CD4-positive, alpha-beta T cell treated with Interleukin-4 for 4 hours (primary cell): ENCODE results near the gene UNKL.
A peak's percentile ranks its signal among the peaks of the same experiment; 100 is the strongest.

Experiments
- DNase-seq: peaks from one replicate; pipeline ENCODE4 v3.0.0-alpha.2; 2020

UNKL gene, protein sequence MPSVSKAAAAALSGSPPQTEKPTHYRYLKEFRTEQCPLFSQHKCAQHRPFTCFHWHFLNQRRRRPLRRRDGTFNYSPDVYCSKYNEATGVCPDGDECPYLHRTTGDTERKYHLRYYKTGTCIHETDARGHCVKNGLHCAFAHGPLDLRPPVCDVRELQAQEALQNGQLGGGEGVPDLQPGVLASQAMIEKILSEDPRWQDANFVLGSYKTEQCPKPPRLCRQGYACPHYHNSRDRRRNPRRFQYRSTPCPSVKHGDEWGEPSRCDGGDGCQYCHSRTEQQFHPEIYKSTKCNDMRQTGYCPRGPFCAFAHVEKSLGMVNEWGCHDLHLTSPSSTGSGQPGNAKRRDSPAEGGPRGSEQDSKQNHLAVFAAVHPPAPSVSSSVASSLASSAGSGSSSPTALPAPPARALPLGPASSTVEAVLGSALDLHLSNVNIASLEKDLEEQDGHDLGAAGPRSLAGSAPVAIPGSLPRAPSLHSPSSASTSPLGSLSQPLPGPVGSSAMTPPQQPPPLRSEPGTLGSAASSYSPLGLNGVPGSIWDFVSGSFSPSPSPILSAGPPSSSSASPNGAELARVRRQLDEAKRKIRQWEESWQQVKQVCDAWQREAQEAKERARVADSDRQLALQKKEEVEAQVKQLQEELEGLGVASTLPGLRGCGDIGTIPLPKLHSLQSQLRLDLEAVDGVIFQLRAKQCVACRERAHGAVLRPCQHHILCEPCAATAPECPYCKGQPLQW

DNA sequence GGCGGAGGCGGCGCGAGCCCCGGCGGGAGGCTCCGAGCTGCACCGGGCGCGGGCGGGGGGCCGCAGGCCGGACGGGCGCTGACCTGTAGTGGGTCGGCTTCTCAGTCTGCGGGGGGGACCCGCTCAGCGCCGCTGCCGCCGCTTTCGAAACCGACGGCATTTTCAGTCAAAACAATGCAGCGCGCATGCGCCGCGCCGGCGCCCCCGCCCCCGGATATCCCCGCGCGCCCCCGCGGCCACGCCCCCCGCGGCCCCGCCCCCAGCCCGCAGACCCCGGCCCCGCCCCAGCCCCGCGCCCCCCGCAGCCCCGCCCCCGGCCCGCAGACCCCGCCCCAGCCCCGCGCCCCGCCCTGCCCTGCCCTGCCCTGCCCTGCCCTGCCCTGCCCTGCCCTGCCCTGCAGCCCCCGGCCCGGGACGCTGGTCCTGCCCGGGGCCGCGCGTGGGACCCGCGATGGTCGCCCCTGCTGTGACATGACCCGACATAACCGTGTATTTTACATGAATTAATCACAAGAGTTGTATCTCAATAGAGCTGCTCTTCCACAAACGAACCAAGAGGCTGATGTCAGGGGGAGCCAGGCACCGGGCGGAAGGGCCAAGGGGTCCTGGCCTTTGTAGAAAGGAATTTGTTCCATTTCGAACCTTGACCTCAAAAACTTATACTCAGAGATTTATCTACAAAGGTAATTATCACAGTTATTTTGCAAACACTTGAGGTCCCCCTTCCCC, at the start of gene UNKL:
UNKL (minus strand) TSS at position 173 of the 729 bp plus-strand sequence; CDS start at position 160, 13 bp downstream.
- DNase-seq, result peak; percentile 75

DNA sequence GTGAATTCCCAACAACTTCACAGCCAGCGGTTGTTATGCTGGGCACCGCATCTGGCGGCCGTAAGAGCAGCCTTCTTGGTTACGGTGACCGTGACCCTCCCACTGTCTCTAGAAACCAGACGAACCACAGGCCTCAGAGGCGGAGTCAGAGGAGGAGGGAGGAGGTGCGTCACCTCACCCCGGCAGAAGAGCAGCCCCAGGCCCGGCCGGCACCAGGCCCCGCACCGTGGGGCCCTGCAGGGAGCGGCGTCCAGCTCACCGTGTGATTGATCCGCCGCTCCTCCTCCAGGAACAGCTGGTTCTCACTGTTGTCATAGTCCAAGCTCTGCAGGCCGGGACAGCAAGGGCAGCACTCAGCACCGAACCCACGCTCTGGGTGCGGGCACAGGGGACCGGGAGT, 46.6 kb upstream of the UNKL start:
- no peak for DNase-seq

DNA sequence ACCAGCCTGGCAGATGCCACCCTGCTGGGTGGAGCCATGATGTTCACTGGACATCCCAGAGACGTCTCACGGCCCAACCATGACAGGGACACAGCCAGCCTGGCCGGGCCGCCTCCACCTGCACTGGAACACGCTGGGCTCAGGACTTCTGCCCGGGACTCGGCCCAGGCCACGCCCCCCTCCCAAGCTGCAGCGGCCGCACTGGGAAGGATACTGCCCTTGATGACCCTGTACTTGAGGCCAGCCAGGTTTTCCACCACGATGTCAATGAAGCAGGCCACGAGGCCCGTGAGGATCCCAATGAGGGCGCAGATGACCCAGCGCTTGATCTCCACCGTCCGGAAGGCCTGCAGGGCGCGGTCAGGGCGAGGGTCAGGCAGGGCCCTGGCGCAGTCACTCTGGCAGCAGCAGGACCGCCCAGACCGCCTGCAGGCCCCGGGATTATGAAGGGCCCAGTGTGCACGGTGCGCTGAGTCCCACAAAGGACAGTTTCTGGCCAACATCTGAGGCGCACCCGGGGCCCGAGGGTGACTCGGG, 46.2 kb upstream of the UNKL start:
- DNase-seq, result no peak

DNA sequence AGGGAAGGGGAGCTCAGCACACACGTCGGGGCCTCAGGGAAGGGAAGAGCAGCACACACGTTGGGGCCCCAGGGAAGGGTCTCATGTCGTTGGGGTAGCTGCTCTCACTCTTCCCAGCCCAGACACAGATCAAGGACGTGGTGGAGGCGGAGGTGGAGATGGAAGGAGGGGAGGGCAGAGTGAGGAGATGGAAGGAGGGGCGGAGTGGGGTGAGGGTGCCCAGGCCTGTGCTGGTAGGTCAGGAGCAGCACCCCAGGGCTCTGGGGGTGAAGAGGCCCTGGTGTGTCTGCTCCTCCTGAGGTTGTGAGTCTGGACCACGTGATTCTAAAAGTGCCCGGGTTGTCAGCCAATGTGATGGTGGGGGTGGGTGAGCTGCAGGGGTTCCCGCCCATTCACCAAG, 45.5 kb upstream of the UNKL start:
- DNase-seq, result no peak

DNA sequence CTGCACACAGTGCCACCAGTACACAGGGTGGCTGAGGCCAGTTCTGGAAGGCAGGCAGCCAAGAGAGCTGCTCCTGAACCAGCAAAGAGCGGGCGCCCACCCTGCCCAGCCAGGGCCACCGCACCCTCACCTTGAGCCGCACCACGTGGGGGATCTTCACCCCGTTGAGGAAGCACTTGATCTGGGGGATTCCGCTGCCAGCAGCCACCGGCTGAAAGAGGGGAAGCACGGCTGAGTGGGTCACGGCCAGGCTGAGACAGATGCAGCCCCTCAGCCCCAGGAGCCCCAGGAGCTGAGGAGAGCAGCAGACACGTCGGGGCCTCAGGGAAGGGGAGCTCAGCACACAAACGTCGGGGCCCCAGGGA, 44.5 kb upstream of the UNKL start:
- DNase-seq, result no peak

DNA sequence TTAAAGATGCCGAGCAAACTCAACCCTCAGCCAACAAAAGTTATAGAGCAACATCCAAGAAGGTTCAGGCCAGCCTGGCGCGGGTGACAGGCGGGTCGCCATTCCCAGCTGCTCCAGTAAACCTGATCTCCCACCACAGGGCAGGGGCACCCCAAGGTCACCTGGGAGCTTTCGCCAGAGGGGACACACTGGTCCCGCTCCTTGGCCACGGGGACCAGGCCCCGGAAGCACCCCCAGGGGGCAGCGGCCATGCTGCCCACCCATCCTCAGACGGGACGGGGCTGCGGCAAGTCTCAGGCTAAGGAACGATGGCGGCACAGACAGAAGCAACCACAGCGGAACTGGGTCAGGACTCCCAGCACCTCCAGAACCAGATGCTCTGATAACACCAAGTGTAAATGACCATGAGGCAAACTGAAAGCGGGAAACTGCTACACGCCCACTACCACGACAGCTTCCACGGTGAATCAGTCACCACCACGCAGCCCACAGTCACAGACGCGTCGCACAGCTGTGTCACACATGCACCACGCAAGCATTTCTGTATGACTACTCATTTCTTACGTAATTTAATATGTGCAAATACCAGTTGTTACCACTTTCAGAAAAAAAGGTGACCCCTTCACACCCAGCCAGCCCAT, 44.0 kb upstream of the UNKL start:
- no peak for DNase-seq

DNA sequence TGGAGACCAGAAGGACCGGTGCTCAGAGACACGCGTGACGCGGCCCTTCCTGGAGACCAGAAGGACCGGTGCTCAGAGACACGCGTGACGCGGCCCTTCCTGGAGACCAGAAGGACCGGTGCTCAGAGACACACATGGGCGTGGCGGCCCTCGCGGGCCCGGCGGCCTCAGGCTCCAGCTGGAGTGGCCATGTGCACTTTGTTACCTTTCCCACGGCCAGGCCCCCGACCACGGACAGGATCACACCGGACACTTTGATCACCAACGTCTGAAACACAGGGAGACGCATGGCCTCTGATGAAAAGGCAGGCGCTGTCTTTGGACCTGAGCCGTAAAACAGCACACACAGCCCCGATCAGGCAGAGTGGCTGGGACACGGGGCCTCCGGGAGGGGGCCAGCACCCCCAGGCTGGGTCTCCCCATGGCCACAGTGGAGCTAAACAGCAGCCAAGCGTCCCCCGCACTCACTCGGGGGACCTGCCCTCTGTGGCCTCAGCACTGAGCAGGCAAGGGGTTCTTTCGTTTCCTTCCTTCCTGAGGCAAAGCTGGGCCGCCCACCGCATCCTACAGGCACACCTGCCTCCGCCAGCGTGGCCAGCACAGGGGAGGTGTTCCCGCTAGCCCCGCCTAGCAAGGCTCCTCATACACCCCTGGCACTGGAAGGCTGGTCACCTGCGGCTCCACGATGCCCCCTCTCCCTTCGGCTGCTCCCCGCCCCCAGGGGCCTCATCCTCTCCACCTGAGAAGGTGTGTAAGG, 43.2 kb upstream of the UNKL start:
- DNase-seq, result no peak

DNA sequence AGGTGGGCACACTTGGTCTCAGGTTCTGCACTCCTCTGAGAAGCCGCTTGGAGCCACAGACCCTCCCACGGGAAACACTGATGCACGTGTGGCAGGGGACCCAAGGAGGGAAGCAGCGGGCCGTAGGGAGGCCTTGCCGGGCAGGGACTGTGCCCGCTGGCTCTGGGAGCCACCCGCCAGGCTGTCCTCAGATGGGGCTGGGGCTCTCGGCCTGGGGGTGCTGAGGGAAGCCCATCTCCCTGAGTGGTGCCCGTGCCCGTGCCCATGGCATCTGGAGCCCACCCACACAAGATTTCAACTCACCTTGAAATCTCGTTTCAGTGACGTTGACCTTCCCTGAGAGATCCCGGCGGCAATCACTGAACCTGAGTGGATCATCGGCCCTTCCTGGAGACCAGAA, 42.4 kb upstream of the UNKL start:
- DNase-seq, result no peak

DNA sequence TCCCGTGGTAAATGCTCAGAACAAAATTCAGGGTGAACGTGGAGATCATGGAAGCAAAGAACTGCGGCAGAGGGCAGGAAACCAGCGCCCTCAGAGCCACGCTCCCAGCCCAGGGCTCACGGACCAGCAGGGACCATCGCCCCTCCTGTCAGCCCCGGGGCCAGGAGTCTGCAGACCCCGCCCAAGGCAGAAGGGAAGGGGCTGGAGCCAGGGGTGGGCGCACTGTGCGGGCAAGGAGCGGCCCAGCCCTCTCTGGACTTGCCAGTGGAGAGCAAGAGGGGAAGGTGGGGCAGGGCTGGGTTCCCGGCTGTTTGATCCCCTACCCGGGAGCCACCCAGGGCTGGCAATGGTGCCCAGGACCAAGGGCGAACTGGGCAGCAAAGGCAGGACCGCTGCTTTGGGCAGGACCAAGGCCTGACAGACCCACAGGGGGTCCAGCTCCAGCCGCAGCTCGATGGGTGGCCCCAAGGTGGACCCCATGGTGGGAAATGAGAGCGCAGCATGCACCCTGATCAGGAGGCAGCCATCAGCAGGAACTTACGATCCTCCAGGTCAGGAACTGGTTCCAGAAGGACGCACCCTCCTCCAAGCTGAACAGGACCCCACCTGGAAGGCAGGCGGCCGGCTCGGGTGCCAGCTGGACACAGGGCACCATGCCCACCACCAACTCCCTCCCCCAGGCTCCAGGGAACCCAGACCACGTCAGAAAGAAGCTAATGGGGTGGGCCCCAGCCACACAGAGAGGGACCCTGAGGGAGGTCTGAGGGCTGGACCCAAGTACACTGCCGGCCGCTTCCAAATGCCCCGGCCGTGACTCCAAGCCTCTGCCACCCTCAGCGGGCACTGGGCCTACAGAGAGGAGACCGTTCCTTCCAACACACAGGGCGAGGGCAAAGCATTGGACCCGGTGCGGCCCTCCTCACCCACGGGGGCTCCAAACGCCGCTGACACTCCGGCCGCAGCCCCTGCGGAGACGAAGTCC, 41.0 kb upstream of the UNKL start:
- DNase-seq, result no peak

DNA sequence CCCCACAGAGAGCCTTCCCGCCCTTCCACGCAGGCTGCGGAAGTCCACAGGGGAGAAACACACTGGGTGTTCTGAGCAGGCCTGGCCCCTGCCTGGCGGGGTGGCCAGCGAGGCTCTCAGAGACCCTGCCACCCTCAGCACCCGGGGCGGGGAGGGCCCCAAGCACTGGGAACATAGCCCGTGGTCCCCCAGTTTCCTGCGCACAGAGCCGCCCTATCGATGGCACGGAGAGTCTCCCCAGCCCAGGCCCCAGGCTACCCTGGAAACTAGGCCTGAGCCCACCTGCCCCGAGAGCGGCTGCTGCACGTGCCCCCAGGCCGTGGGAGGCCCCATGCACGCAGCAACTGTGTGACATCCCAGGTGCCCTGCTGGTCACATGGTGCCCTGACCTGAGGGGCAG, 40.1 kb upstream of the UNKL start:
- DNase-seq, result no peak

DNA sequence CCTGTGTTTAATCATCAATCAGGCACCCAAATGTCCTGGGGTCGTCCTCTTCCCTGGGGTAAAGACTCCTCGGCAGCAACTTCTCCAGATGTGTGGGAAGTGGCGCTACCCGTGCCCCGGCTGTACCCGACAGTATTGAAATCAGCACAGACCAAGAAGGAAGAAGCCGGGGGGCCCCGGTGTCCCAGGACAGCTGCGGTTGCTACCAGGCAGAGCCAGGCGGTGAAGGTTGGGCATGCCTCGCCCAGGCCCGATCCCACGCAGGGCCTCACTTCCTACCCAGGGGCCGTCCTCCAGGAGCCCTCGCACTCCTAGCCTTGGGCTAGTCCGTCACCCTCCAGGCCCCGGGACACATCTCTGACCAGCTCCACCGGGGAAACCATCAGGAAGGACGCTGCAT, 38.8 kb upstream of the UNKL start:
- DNase-seq, result no peak

DNA sequence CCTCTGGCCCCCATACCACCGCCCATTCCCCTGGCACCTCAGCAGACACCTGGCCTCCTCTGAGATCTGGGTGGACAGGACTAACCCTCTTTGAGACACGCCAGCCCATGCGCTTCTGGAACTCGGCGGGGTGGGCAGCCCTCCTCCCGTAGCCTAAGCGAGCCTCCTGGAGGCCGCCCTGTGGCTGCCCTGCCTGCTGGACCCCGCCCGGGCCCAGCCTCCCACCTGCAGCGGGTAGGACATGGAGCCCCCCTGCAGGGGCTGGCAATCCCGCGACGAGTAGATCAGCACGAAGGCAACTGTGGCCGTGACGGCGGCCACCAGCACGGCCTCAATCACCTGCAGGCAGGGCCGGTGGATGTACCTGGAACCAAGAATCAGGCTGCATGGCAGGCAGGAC, 38.0 kb upstream of the UNKL start:
- no peak for DNase-seq

DNA sequence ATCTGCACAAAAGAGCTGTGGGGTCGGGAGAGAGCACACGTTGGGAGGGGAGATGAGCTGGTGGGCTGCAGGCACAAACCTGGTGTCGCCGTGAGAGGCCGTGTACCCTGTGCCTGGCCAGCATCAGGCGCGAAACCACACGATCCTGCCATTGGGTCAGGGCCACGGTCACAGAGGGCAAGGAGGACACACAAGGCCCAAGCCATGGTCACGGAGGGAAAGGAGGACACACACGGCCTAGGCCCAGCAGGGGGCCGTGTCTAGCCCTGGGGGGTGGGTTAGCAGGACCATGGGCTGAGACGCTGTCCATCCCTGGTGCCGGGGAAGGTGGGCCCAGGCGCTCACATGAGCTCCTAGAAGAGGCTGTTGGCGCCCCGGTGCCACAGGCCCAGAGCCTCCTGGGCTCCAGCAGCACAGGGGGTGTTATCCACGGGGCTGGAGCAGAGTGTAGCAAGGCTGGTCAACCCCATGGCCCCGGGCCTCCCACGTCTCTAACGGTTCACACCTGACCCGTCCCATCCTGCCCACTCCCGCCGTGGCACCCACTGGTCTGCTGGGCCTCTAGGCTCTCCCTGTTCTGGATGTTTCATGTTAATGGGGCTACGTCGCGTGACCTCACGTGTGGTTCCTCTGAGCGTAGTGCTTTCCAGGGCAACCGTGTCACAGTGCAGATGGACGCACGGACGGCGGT, 37.3 kb upstream of the UNKL start:
- no peak for DNase-seq

DNA sequence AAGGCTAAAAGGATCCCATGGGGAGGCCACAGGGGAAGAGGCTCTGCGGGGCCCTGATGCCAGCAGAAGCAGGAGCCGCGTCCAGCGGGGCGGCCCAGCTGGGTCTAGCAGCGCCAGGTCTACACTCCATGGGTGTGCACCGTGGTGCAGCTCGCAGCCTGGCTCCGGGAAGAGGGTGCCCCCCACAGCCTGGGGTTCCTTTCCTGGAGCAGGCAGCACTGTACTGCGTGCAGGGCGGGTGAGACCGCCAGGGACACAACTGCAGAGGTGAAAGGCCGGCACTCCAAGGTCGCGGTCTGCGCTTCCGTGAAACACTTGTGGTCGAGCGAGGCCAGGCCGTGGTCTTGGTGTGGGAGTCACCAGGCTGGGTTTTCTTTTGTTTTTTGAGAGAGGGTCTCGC, 36.3 kb upstream of the UNKL start:
- DNase-seq, result no peak

DNA sequence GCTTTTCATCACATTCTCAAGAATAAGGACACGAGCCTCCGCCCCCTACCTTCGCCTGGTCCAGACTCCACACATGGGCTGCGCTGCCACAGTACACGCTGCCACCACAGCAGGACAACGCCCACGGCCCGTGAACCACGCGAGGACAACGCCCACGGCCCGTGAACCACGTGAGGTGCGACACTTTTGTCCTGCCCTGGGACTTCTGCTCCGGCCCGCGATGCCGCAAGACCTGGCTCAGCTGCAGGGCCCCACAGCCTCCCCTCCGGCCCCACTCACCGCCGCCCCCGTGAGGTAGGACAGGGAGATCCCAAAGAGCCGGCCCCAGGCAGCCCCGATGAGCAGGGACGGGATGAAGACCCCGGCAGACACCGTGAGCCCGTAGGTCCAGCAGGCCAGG, 35.7 kb upstream of the UNKL start:
- DNase-seq, result no peak

DNA sequence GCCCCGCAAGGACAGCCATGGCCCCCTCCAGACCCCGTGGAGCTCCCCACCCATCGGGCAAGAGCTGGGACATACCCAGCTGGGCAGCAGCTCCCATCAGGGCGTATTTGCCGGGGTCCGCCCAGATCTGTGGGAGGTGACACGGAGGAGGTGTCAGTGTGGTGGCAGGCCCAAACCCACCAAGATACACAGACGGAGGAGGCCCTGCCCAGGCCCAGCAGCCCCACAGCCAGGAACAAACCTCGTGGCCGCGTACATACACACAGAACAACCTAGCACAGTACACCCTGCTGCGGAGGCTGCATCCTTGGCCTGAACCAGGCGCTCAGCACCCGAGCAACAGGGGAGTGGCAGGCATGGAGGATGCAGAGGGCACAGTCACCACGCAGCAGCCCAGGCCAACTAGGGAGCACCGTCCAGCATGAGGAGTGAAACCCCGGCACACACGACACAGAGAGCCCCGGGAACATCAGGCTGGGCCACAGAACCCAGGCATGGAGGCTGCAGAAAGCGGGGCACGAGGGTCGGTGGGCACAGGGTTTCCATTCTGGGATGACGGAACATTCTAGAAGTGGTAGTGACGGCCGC, 34.8 kb upstream of the UNKL start:
- DNase-seq, result no peak

DNA sequence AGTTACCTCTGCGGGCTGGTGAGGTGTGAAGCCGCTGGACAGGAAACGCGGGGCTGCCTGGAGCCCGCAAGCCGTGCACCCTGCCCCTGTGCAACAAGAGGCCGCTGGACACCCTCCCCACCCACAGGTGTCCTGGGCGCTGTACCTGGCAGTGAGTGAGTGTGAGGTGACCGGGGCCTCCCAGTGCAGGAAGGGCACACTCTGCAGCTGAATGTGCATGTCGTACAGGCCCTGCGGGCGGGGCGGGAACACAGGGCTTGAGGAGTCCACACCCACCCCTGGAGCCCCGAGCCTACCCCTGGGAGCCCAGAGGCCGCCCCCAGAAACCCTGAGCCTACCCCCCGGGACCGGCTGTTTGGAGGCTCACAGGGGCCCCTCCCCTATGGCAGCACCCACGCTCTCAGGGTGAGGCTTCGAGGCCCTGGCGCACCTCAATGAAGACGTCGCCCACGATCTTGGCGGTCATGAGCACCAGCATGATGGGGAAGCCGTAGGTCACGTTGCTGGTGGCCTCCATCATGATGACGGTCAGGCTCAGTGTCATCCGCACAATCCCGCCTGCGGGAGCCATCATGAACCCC, 34.1 kb upstream of the UNKL start:
- no peak for DNase-seq

DNA sequence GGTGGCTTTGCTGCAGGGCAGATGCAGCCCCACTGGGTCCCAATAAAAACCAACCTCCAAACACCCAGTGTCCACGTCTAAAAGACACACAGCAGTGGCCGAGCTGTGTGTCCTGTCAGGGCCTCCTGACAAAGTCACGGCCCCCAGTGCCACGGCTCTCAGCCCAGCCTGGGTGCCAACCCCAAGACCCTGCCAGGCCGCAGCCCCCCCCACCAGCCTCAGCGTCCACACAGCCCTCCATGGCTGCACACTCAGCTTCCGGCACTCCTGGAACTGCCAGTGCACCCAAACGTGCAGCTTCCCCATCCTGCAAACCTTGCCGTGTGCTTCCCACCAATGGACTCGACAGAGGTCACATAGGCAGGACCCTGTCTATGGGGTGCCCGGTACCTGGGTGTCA, 33.5 kb upstream of the UNKL start:
- no peak for DNase-seq

DNA sequence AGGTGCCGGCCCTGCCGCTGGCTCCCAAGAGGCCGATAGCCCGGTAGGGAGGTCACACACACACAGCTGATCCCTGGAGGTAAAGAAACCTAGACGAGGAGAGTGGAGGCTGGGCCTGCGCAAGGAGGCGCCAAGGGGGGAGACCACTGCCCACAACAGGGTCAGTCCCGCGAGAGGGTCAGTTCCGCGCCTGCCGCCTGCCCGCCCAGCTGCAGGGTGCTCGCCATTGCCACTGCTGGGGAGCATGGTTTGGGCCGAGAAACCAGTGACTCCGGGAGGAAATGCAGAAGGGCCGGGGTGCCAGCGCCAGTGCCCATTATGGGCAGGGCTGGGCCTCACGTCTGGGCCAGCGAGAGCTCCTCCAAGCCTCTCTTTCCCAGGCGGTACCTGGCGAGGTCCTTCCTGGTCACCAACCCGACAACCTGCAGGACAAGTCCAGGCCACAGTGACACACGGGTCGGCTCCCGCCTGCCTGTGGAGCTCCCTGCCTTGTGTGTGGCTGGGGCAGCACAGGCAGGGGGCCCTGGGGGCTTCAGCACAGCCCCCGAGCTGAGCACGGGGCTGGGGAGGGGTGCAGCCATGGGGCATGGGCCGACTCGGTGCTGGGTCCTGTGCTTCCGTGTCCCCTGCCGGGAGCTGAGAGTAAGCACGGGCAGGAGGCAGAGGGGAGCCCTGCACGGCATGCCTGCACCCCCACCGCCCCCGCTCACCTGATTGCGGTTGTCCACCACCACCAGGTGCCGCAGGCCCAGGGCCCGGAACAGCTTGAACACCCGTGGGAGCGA, 32.0 kb upstream of the UNKL start:
- no peak for DNase-seq
